BLaER1 treated with 17β-estradiol and CSF1 and Interleukin-3, amounts not matched to agents 10 nM and 100 nM (cell line): Measurements from ENCODE around the gene AP1S2.

Experiments used
- H3K27ac ChIP-seq, 11 experiments: shearing (Covaris generic); formaldehyde crosslinking; 2 replicates each; pipeline ENCODE4 v1.8.1; 2022
- H3K27me3 ChIP-seq, 11 experiments: shearing (Covaris generic); formaldehyde crosslinking; 2 replicates each; pipeline ENCODE4 v1.8.1; 2022
- H3K36me3 ChIP-seq, 11 experiments: shearing (Covaris generic); formaldehyde crosslinking; 2 replicates each; pipeline ENCODE4 v1.8.1; 2022
- H3K4me1 ChIP-seq, 10 experiments: shearing (Covaris generic); formaldehyde crosslinking; 2 replicates each; pipeline ENCODE4 v1.8.1; 2022
- H3K4me2 ChIP-seq, 11 experiments: shearing (Covaris generic); formaldehyde crosslinking; 2 replicates each; pipeline ENCODE4 v1.8.1; 2022
- H3K4me3 ChIP-seq, 10 experiments: shearing (Covaris generic); formaldehyde crosslinking; 2 replicates each; pipeline ENCODE4 v1.8.1; 2022
- H3K9ac ChIP-seq, 11 experiments: shearing (Covaris generic); formaldehyde crosslinking; 2 replicates each; pipeline ENCODE4 v1.8.1; 2022
- H3K9me3 ChIP-seq, 11 experiments: shearing (Covaris generic); formaldehyde crosslinking; replicated peaks in 1 of 11; 2 replicates each; pipeline ENCODE4 v1.8.1; 2022
- H4K20me1 ChIP-seq, 11 experiments: shearing (Covaris generic); formaldehyde crosslinking; 2 replicates each; pipeline ENCODE4 v1.8.1; 2022
- Cebpa-rat ChIP-seq, 11 experiments: shearing (Covaris generic); IDR thresholded peaks; 2 replicates each; pipeline ENCODE4 v1.8.1; 2022

Gene AP1S2

DNA sequence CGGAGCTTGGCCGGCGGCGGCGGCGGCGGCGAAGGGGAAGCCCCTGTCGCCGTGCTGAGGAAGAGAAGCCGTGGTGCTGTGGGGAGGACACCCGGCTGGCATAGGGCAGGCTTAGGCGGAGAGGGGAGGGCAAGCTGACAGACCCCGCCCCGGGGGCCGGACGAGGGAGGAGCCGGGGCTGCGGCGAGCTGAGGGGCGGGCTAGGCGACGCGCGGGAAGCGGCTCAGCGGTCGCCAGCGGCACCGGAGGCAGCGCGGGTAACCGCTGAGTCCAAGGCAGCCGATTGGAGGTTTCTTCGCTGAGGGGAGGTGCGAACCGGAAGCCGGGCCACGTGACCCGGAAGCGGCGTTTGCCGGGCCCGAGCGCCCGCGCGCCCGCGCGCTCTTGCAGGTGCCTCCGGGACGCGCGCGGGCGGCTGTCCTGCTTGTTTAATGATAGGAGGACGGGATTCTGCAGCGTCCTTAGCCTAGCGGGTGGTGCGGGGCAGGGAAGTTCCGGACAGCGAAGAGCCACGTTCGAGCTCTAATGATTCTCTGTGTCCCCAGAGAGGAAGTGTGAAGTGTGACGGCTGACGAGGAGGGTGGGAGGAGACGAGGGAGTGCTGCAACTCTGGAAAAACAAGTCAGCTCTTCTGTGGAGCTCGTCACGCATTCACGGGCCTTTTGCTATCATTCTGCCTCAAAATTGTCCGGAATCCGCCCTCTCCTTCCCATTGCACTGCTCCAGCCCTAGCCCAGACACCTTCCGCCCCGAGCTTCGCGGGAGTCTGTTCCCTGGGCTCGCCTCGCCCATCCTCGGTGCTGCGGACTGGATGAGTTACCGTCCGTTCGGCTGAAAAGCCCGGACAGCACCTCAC is at the start of gene AP1S2:
Gene AP1S2 (minus strand): TSS at position 102 of the 856 bp plus-strand sequence. CDS start 2,289 bp downstream, outside the sequence.
- TF ChIP-seq Cebpa-rat (IDR thresholded peaks at IDR 0.05): no peak
- Histone ChIP-seq H3K27ac (peak within 1 kb of the TSS; percentile 83 to 96 (median 92)), H3K9me3 (peaks cover 0 to 13% (median 0%) of the 10 kb centered on the region in 11 experiments; a peak in 4 of 22 replicates), H3K9ac (peak within 1 kb of the TSS; percentile 82 to 93 (median 86)), H3K27me3 (peaks cover 86 to 97% (median 92%) of the 10 kb centered on the region in 11 experiments), H4K20me1 (peaks cover 10 to 34% (median 26%) of the 10 kb centered on the region in 11 experiments; a peak in 20 of 22 replicates), H3K4me3 (peak within 1 kb of the TSS; percentile 53 to 81 (median 72)), H3K36me3 (peaks cover 0 to 14% (median 9%) of the 10 kb centered on the region in 11 experiments; a peak in 7 of 22 replicates), H3K4me1 (peaks cover 14 to 38% (median 19%) of the 10 kb centered on the region in 10 experiments), H3K4me2 (peak within 1 kb of the TSS; percentile 82 to 96 (median 91))

DNA sequence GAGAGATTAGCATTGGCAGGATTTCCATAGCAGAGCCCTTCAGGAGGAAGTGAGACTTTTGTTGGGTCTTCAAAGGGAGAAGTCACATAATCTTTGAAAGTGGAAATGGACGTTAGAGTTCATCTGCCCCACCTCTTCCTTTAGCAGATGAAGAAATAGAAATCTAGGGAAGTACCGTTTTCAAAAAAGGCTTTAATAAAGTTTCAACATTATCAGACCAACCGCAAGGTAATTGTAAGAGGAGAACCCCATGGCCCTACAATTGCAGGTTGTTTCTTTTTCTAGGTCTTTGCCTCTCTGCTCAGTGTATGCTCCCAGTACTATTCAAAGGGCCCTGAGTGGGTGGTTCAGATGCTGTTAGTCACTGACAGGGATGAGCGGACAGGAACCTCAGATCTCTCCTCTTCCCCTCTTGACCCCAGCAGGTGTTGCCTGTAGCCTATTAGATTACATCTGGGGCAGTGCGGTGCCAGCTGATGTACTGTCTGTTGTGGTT is 48.6 kb upstream of the AP1S2 start:
- peaks cover 53 to 100% (median 96%) of the 10 kb centered on the region in 11 experiments for H3K27me3 ChIP-seq
- H3K4me2 ChIP-seq: peak overlapping the region; percentile 4 to 81 (median 51); a peak in 20 of 22 replicates
- peaks cover 19 to 51% (median 24%) of the 10 kb centered on the region in 11 experiments for H3K9me3 ChIP-seq
- peak overlapping the region in 4 of 11 experiments; percentile 30 to 62 (median 50); a peak in 8 of 22 replicates for H3K9ac ChIP-seq
- H4K20me1 ChIP-seq: no peaks in the 10 kb centered on the region
- peak overlapping the region in 9 of 11 experiments; percentile 36 to 81 (median 69); a peak in 17 of 22 replicates for H3K27ac ChIP-seq
- peak overlapping the region in 2 of 10 experiments; percentile 13 to 18; a peak in 1 of 20 replicates for H3K4me3 ChIP-seq
- no peak for TF ChIP-seq Cebpa-rat (IDR thresholded peaks at IDR 0.05)
- H3K4me1 ChIP-seq: peaks cover 4 to 35% (median 22%) of the 10 kb centered on the region in 10 experiments; a peak in 16 of 20 replicates
- no peaks in the 10 kb centered on the region for H3K36me3 ChIP-seq

DNA sequence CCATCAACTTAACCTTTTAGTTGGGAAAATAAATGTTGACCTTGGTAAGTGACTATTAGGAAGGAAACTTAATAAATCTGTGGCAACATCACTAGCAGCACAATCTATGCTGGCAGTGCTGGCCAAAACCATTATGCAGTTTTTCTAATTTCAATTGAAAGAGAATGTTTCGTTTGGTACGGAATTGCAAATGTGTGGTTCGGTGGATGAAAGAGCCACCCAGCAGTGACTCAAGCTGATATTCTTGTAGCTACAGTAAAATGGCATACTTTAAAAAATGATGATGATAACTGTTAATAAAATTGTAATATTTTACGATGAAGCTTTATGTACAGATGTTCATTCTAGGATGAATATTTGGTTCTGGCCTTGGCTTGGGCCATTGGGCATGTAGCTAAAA is 40.7 kb upstream of the AP1S2 start:
- no peak overlapping the region for H3K4me3 ChIP-seq
- no peak for TF ChIP-seq Cebpa-rat (IDR thresholded peaks at IDR 0.05)
- no peak overlapping the region for H3K4me2 ChIP-seq

DNA sequence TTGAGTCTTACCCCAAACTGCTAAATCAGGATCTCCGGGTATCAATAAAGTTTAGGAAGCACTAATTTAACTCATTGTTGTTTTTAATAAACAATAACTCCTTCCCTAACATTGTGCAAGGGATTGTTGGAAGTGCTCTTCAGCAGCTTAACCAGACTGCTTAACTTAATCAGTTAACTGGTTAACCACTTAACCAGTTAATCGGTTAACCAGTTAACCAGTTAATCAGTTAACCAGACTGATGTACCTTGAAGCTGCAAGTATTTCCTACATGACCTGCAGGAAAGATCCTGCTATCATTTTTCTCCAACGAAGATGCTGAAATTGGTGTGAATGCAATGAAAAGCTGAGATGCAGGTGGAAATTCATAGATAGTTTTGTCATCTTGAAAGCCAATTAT is 40.1 kb upstream of the AP1S2 start:
- no peak for TF ChIP-seq Cebpa-rat (IDR thresholded peaks at IDR 0.05)
- Histone ChIP-seq H3K27me3 (peaks cover 83 to 97% (median 94%) of the 10 kb centered on the region in 11 experiments), H3K9me3 (peaks cover 5 to 41% (median 11%) of the 10 kb centered on the region in 11 experiments; a peak in 15 of 22 replicates), H3K4me2 (no peak overlapping the region), H3K9ac (no peak overlapping the region), H3K36me3 (no peaks in the 10 kb centered on the region), H3K4me1 (peaks cover 0 to 9% (median 2%) of the 10 kb centered on the region in 10 experiments; a peak in 4 of 20 replicates), H4K20me1 (no peaks in the 10 kb centered on the region; a peak in 4 of 22 replicates), H3K4me3 (no peak overlapping the region), H3K27ac (no peak overlapping the region)

More for the DNA sequence above, 40.7 kb upstream of the AP1S2 start:
- Histone ChIP-seq H3K9me3 (peaks cover 4 to 41% (median 11%) of the 10 kb centered on the region in 11 experiments; a peak in 18 of 22 replicates), H3K36me3 (no peaks in the 10 kb centered on the region), H3K4me1 (peaks cover 0 to 9% (median 2%) of the 10 kb centered on the region in 10 experiments; a peak in 4 of 20 replicates), H3K9ac (no peak overlapping the region), H4K20me1 (no peaks in the 10 kb centered on the region; a peak in 4 of 22 replicates), H3K27me3 (peaks cover 77 to 97% (median 92%) of the 10 kb centered on the region in 11 experiments), H3K27ac (no peak overlapping the region)

DNA sequence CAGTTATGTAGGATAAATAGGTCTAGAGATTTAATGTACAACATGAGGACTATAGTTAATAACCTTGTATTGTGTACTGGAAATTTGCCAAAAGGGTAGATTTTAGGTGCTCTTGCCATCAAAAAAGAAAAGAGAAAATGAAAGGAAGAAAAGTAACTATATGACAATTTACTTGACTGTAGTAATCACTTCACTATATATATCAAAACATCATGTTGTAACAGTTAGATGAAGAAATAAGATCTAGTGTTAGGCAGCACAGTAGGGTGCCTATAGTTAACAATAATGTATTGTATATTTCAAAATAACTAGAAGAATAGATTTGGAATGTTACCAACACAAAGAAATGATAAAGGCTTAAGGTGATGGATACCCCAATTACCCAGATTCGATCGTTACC is 35.9 kb upstream of the AP1S2 start:
- Histone ChIP-seq H3K27ac (no peak overlapping the region), H3K36me3 (no peaks in the 10 kb centered on the region), H4K20me1 (no peaks in the 10 kb centered on the region; a peak in 4 of 22 replicates), H3K4me3 (no peak overlapping the region), H3K9me3 (peaks cover 0 to 17% (median 3%) of the 10 kb centered on the region in 11 experiments; a peak in 5 of 22 replicates), H3K4me1 (peaks cover 0 to 15% (median 5%) of the 10 kb centered on the region in 10 experiments; a peak in 9 of 20 replicates), H3K9ac (no peak overlapping the region), H3K27me3 (peaks cover 91 to 99% (median 96%) of the 10 kb centered on the region in 11 experiments), H3K4me2 (no peak overlapping the region)
- no peak for TF ChIP-seq Cebpa-rat (IDR thresholded peaks at IDR 0.05)

DNA sequence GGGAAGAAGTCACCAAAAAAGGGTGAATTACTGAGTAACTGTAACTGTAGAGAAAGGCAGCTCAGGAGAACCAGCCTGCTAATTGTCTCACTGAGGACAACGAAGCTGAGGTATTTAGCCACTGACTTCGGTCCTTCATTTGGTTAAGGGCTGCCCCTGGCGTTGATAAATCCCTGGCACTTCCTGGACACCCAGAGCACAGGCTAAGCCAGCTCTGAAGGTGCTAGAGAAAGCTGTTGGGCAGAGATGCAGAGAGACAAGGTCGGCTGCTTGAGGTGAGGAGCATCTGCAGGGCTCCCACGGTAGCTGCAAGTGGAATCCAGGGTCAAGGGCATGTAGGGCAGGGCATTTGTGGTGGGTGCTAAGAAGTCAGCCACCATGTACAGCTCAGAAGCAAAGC is 33.4 kb upstream of the AP1S2 start:
- Histone ChIP-seq H3K4me1 (peaks cover 0 to 30% (median 9%) of the 10 kb centered on the region in 10 experiments; a peak in 11 of 20 replicates), H3K9ac (no peak overlapping the region), H3K27me3 (peaks cover 91 to 99% (median 96%) of the 10 kb centered on the region in 11 experiments), H3K27ac (no peak overlapping the region), H3K9me3 (peaks cover 0 to 17% (median 3%) of the 10 kb centered on the region in 11 experiments; a peak in 5 of 22 replicates), H3K4me3 (no peak overlapping the region), H3K4me2 (no peak overlapping the region), H4K20me1 (no peaks in the 10 kb centered on the region; a peak in 3 of 22 replicates), H3K36me3 (no peaks in the 10 kb centered on the region)
- no peak for TF ChIP-seq Cebpa-rat (IDR thresholded peaks at IDR 0.05)

DNA sequence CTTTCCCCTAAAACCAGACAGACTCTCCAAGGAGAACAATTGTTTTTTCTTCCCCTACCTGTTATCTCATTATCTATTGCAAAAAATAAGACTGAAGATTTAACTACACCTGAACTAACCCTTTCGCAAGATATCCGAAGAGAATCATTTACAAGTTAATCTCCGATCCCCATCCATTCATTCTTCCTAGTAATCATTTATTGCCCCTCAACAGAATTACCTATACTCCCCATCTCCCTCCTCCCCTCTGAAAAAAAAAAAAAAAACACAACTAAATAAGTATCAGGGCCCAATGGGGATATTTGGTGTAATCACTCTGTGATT is 28.9 kb upstream of the AP1S2 start:
- H3K9ac ChIP-seq: no peak overlapping the region
- no peaks in the 10 kb centered on the region for H3K36me3 ChIP-seq
- peaks cover 92 to 99% (median 97%) of the 10 kb centered on the region in 11 experiments for H3K27me3 ChIP-seq
- peaks cover 0 to 29% (median 11%) of the 10 kb centered on the region in 10 experiments; a peak in 11 of 20 replicates for H3K4me1 ChIP-seq
- TF ChIP-seq Cebpa-rat (IDR thresholded peaks at IDR 0.05): no peak
- H3K4me2 ChIP-seq: peak overlapping the region in 6 of 11 experiments; percentile 8 to 64 (median 44); a peak in 10 of 22 replicates
- H3K9me3 ChIP-seq: peaks cover 16 to 32% (median 22%) of the 10 kb centered on the region in 11 experiments
- H4K20me1 ChIP-seq: no peaks in the 10 kb centered on the region; a peak in 1 of 22 replicates
- H3K4me3 ChIP-seq: no peak overlapping the region
- peak overlapping the region in 3 of 11 experiments; percentile 25 to 62 (median 35); a peak in 4 of 22 replicates for H3K27ac ChIP-seq

DNA sequence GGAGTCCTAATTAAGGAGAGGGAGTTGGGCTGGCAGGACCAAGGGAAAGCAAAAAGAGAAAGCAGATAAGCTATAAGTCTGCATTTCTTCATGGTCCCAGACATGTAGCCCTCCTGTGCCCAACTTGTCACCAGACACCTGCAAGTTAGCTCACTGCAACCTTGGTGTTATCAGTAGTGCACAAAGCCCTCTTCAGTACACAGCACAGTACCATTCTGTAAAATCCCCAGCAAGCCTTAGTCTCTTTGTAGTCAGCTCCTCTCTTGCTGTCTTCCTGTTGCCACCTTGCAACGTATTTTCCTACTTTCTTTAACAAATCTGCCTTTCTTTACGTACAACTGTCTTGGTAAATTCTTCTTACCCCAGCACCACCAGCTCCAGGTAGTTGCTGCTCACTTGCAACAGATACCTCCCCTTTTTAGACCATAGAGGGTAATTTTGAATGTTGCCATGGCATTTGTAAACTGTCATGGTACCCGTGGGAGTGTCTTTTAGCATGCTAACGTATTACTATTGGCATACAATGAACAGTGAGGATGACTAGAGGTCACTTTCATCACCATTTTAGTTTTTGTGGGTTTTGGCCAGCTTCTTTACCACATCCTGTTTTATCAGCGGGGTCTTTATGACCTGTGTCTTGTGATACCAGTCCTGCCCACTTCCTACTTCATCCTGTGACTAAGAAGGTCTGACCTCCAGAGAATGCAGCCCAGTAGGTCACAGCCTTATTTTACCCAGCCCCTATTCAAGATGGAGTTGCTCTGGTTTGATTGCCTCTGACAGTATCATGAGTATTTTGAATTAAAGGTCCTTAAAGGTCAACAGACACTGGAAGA is 28.3 kb upstream of the AP1S2 start:
- Histone ChIP-seq H3K27ac (peak overlapping the region in 4 of 11 experiments; percentile 1 to 62 (median 38); a peak in 4 of 22 replicates), H3K4me3 (no peak overlapping the region), H4K20me1 (no peaks in the 10 kb centered on the region; a peak in 1 of 22 replicates), H3K36me3 (no peaks in the 10 kb centered on the region), H3K4me1 (peaks cover 0 to 29% (median 11%) of the 10 kb centered on the region in 10 experiments; a peak in 11 of 20 replicates), H3K9ac (no peak overlapping the region), H3K9me3 (peaks cover 18 to 38% (median 28%) of the 10 kb centered on the region in 11 experiments), H3K4me2 (peak overlapping the region in 6 of 11 experiments; percentile 8 to 64 (median 51); a peak in 10 of 22 replicates), H3K27me3 (peaks cover 92 to 99% (median 97%) of the 10 kb centered on the region in 11 experiments)
- TF ChIP-seq Cebpa-rat (IDR thresholded peaks at IDR 0.05): no peak
